Dedifferentiated amniotic fluid mesenchymal stem cell (primary cell): Measurements from ENCODE around the gene ELOA.
"Not testable (repeated sequence)": the region's sequence is repeated elsewhere in the genome, so short reads cannot be mapped to it uniquely, and the experiment has no call there.

ENCODE experiments used
- DNase-seq: peaks from one replicate; pipeline ENCODE4 v3.0.0-alpha.2; 2016; ENCODE audit errors: extremely low spot score

ELOA gene

DNA sequence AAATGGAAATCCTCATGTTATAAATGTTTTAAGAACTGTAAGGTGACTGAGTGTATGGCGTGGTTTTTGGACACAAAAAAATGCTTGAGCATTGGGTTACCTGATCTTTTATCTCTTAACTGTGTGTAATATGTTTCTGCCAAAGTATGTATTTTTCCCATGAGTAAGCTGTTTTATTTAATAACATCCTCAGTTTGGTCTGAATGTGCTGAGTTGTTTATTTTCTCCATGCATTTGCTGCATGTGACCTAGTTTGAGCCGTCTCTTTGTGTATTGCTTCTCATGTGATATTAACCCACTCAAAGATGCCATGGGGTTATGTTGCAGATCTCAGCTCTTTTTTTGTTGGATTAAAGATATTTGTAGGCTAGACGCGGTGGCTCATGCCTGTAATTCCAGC is 41.6 kb downstream of the ELOA start:
- DNase-seq: no peak

DNA sequence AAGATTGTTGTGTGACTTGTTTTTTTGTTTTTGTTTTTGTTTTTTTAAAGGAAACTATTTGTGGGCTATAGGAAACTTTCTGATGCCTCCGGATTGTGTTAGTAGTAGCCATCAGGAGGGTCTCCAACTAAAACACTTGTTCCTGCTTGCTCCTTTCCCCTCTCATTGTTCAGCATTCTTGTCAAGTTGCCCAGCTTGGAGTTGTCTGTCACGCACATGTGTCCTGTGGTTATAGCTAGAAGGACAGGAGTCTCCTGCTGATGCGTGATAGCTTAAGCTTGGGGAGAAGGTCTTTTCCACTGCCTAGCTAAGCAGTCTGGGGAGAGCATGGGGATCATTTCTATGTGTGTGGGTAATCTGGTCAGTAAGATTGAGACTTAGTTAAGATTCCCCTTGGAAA is 44.4 kb downstream of the ELOA start:
- DNase-seq: no peak

DNA sequence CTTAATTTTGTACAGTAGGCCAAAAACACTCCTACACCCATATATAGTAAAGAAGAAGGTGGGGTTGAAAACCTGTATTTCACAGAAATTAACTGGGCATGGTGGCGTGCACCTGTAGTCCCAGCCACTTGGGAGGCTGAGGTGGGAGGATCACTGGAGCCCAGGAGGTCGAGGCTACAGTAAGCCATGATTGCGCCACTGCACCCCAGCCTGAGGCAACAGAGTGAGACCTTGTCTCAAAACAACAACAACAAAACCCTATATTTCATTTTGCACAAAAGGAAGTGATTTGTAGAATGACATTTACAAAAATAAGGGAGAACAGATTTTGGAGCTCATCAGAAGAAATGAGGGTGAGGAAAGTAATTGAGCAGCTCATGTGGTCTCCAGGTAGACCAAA is 45.4 kb downstream of the ELOA start:
- DNase-seq: no peak

DNA sequence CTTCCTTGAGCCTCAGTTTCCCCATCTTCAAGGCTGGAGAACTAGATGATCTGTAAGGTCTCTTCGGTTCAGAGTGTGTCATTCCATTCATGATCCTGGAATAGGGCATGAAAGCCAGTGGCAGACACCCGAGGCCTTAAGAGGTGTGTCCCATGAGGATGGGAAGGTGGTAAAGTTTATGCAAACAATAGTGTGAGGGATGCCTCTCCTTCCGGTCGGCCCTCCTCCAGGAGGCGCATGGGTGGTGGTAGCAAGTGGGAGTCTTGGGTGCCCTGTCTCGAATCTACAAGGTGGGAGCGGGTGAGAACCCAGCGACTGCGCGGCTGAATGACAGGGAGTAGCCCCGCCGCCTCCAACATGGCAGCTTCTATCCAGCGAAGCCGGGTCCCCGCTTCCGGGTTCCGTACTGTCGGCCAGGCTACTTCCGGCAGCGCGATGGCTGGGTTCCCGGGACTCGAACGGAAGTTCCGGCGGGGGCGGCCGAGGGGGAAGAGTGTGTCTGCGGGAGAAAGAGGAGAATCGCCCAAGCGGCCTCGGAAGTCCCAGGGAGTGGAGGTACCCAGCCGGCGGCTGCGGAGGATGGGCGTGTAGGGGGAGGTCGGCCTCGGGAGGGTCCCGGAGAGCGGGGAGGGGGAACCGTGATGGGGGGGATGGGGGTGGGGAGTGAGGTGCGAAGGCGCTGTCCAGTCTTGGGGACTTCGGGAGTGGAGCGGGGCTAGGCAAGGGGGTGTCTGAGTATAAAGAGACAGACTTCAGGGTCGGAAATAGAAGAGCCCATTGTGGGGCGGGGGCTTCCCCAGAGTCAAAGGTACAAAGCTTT is 47.6 kb downstream of the ELOA start, which contains the start of gene LYPLA2:
Gene LYPLA2 (plus strand): TSS at position 450 of the 820 bp plus-strand sequence. CDS start 1,538 bp downstream, outside the sequence.
- peak; percentile 94 for DNase-seq

DNA sequence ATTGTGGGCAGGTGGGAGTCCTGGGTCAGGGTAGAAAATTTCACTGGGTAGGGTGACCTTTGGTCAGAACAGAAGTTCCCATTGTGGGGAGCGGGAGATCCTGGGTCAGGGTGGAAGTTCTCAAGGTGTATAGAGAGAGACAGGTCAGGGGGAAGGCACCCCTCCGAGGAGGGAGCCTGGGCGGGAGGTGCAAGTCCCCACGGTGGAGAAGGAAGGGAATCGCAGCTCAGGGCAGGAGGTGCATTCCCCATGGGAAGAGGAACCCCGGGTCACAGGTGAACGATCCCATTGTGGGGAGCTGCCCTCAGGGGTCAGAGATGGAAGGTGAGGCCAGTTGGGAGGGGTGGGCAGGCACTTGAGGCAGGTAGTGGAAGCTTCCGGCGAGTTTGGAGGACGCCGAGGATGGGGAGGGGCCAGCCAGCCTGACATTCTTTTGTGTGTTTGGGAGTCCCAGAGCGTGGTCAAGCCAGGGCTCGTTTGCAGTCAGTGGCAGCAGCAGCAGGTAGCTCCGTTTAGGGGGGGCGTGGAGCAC is 48.3 kb downstream of the ELOA start:
- DNase-seq: no peak

DNA sequence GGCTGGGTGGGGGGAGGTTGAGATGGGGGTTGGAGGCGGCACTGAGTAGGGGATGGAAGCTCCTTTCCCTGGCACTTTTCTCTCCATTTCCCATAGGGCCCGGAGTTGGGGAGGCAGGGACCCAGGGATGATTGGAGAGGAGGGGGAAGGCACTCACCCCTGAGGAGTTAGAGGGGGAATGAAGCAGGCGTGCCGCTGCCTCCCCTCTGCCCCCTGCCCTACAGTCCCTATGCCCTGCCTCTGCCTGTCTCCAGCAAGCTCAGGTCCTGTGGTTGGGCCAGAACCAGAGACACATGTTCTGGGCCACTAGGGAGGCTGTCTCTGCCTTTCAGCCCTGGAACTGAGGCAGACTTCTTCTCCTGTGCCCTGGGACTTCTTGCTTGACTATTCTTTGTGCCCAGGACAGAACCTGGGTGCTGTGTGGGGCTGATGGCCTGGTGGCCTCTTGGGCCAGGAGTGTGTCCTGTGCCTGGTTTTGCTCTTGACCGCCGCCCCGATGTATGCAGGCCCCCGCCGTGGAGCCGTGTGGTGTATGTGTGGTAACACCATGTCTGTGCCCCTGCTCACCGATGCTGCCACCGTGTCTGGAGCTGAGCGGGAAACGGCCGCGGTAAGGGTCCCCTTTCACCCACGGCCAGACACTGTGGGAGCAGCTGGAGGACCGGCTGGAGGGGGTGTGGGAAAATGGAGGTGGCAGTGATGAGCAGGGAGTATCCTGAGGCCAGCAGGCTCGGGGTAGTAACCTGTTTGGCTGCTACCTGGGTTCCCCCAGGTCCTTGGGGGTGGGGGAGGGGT is 49.1 kb downstream of the ELOA start:
- DNase-seq: no peak

DNA sequence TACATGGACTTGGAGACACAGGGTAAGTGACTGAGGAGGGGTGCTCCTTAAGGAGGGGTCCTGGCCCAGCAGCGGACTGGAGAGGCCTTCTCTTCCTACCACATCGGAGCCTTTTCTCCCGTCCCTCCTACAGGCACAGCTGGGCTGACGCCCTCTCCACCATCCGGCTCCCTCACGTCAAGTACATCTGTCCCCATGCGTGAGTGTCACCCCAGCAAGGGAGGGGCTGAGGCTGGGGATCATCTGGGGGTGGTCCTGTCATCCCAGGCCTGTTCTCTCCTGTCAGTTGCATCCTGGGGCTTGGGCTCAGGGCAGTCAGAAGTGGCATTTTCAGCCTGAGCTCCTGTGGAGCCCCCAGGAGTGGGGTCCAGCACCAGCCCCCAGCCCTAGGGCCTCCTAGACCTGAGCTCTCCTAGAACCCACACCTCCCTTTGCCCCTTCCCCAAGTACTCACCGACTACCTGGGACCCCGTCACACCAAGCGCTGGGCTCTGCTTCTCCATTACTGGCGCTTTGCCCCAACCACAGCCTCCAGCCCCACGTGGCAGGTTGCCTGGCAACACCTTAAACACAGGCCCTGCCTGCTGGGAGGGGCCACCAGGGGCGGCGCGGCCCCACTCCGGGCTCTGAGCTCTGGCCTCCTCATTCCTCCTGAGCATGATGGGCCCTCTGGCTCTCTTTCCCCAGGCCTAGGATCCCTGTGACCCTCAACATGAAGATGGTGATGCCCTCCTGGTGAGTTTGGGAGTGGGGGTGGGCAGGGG is 49.9 kb downstream of the ELOA start:
- DNase-seq: no peak

DNA sequence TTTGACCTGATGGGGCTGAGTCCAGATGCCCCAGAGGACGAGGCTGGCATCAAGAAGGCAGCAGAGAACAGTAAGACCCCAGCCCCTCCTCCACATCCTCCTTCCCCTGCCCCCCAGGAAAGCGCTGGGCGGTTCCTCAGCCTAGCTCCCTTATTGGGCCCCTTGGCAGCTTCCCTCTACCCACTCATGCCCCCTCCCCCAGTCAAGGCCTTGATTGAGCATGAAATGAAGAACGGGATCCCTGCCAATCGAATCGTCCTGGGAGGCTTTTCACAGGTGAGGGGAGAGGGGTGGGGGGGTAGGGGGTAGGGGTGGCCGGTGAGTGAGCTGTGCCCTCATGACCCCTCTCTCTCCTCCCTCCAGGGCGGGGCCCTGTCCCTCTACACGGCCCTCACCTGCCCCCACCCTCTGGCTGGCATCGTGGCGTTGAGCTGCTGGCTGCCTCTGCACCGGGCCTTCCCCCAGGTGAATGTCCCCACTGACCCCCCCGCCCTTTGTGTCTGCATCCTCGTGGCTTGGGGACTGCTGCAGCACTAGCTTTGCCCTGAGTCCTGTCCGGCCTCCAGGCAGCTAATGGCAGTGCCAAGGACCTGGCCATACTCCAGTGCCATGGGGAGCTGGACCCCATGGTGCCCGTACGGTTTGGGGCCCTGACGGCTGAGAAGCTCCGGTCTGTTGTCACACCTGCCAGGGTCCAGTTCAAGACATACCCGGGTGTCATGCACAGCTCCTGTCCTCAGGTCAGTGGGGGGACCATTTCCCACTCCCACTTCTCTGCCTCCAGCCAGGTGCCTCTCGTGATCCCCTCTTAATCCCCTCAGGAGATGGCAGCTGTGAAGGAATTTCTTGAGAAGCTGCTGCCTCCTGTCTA is 50.8 kb downstream of the ELOA start:
- DNase-seq: no peak

DNA sequence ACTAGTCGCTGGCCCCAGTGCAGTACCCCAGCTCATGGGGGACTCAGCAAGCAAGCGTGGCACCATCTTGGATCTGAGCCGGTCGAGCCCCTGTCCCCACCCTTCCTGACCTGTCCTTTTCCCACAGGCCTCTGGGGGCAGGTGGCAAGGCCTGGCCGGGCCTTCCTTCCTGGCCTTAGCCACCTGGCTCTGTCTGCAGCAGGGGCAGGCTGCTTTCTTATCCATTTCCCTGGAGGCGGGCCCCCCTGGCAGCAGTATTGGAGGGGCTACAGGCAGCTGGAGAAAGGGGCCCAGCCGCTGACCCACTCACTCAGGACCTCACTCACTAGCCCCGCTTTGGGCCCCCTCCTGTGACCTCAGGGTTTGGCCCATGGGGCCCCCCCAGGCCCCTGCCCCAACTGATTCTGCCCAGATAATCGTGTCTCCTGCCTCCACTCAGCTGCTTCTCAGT is 51.5 kb downstream of the ELOA start:
- DNase-seq: not testable (repeated sequence)

DNA sequence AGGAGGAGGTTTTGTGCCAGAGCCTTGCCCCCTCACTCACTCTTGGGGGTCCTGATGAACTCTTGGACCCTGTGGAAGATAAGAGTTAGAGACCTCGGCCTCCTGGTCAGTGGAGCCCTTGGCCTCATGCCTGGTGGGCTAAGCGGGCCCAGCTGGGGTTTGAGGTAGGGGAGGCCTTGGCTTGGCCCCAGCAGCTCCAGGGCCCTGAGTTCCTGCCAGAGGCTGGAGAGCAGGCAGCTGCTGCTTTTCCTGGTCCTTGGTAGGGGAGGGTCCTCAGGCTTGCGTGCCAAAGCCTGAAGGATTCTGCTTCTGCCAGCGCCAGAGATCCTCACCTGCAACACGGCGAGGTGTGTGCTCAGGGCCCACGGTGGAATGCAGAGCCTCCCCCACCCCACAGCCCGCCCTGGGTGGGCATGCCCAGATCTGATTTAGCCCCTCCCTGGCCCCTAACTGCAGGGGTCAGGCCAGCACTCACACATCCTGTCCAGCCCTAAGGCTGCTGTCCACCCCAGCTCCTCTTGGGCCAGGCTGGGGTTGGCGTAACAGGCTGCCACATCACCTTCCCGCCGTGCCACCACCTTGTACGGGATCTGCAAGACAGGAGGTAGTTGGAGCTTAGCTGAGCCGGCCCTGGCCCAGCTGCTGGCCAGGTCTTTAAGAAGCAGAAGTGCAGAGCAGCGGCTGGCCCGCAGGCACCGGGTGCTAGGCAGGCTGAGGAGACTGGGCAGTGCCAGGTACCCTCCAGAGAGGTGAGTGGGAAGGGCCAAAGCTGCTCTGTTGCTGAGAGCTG is 52.6 kb downstream of the ELOA start:
- no peak for DNase-seq

DNA sequence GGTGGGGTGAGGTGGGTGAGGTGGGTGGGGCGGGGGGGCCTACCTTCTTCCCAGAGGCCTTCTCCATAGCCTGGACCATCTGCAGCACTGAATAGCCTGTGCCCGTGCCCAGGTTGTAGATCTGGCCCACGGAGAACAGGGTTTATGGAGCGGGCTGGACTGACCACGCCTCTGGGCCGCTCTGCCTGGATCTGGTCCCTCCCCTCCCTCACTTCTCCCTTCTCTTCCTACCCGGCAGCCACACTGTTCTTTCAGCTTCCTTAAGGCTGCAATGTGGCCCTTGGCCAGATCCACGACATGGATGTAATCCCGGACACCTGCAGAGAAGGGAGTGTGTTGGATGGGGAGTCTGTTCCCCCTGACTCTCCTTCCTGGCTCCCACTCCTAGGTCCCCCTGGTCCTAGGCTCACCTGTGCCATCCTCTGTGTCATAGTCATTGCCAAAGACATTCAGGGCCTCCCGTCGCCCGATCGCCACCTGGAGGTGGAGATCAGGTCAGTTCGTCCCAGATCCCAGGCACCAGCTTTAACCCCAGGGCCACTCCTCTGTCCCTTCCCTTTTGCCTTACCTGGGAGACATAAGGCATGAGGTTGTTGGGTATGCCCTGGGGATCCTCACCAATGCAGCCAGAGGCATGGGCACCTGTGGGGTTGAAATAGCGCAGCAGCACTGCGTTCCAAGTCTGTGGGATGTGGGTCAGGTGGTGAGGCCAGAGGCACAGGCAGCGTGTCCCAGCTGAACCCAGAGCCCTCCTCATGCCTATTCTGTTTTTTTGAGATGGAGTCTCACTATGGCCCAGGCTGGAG is 53.4 kb downstream of the ELOA start:
- no peak for DNase-seq

DNA sequence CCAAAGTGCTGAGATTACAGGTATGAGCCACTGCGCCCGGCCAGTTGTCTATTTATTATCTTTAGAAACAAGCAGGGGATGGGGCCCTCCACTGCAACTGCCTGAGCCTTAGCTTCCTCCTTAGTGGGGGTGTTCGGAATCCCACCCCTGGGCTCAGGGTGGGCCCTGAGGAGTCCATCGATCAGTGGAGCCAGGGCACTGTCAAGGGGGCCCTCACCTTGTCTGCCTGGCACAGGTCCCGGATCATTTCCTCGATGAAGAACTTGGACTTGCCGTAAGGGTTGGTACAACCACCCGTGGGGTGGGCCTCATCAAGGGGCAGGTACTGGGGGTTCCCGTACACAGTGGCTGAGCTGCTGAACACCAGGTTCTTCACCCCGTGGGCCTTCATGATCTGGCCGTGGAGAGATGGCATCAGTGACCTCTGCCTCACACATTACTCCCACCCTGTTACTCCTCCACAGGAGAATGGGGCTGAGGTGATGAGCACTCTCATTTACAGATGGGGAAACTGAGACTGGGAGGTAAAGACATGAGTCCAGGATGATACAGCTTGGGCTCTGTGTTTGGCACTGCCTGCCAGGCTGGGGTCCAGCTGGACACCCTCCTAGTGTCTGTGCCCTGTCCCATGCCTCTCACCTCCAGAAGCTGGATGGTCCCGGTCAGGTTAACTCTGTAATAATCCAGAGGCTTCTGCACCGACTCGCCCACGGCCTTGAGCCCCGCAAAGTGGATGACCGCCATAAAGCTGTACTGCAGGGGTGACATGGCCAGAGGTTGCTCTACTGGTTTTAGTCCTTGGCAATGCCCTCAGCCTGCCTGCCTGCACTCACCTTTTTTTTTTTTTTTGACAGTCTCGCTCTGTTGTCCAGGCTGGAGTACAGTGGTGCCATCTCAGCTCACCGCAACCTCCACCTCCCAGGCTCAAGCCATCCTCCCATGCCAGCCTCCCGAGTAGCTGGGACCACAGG is 54.5 kb downstream of the ELOA start:
- DNase-seq: no peak

DNA sequence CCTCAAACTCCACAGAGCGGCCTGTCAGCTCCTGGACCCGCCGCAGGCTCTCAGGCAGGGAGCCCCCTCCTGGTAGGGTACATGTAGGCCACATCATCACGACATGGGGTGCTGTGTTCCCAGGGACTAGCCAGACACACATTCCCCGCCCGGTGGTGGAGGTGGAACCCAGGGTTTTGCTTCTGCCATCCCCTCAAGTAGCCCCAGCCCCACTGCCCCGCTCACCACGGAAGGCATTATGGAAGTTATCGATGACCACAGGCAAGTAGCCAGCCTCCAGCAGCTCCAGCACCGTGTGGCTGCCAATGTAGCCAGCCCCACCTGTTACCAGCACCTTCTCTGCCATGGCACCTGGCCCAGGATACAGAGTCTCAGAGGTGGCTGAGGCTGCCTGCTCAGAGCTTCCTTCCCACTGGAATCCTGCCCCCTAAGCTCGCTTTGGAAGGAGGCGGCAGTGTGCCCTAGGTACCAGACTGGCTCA is 55.4 kb downstream of the ELOA start:
- DNase-seq: no peak

DNA sequence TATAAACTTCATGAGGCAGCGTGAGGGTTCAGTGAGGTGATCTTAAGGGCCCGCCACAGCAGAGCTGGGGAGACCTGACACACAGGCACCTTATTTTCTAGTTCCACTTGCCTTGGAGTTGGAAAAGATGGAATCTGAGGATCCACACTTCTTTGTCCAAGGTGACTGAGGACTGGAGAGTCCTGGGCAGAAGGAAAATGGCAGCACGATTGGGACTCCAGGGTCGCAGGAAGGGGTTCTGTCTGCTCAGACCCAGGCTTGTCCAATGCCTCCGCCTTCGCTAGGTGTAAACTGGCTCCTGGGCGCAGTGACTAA is 55.9 kb downstream of the ELOA start:
- no peak for DNase-seq

DNA sequence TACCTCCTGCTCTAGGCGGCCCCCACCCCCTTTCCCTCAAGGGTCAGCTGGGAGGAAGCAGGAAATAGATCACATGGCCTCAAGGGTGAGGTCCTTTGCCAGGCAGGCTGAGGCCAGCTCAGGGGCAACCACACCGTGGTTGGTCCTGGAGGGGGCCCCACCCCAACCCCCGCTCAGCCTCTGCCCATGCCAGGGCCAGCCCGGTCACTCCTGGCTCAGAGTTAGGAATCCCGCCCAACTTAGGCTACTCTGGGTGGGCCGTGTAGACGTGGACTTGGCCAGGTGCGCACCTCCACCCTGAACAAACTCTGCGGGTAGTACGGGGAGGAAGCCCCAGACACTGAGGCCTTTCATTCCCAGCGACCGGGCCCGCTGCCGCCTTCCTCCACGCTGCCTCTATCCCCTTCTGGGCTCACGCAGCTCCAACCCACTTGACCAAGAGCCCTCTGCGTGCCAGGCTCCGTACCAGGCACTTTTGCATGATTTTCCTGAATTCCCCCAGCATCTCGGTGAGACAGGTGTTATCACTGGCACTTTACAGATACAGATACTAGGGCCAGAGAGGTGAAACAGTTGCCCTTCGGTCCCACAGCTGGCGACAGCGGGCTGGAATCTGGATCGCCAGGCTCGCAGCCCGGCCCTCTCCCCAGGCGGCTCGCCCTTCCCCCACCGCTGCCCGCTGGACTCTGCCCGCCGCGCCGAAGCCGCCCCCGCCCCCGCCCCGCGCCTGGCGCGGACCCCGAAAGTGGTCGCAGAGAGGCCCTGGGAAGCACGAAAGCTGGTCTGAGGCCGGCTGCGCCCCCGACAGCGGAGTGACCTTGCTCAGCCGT is 56.5 kb downstream of the ELOA start:
- no peak for DNase-seq

DNA sequence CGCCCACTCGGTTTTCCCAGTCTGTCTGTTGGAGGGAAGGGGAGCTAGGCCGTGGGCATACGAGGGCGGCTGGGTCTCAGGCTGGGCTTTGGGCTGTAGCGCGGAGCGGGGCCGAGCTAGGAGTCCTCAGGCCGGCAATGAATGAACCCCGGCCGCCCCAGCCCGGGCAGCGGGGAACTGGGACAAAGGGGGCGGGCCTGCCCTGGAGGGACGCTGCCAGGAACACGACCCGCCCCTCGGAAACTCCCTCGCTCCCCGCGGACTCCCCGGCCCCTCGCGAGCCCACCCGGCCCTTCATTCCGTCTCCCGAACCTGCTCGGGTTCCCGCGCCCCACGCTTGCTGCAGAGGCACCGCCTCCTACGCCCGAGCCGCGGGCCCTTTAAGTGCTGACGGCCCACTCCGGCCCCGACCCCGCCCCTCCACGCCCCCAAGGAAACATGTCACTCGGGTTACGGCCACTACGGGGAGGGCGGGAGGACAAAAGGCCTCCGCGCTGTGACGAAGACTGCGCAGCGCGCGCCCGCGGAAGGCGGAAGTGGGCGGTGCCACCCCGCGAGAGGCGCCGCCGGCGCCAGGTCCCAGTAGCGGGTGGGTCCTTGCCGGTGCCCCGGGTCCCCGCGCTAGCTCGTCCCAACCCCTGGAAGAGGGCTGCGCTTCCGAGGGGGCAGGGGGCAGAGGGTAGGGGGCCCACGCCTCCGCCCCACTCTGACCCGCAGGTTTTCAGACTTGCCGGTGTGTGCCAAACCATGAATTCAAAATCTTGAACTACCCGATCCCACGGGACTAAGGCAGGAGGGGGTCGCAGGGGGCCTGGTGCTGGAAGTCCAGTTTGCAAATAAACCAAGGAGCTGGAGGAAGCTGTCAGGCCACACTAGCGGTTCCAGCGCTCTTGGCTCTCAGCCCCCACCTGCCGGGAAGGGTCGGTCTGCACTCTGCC is 57.4 kb downstream of the ELOA start, which contains the start of gene GALE:
Gene GALE (minus strand): TSS at position 355 of the 938 bp plus-strand sequence. CDS start 1,747 bp downstream, outside the sequence.
- peak; percentile 88 for DNase-seq
